Measurements from ENCODE around the gene IL13. TPM values are rescaled to one million over a fixed set of nuclear protein-coding genes. Genes with fewer than 3 reads are reported as not detected.

Gene IL13
- total RNA-seq, 2 donors from 2014 or later: 2.4 to 4.3 TPM

GRCh38 chr5:132644177-132644576, 13.8 kb upstream of the IL13 start:
- H3K27ac Mint-ChIP-seq: no peak overlapping the region
- H3K4me1 Mint-ChIP-seq: peaks cover 36% of the 10 kb centered on the region
- H3K4me3 Mint-ChIP-seq: no peak overlapping the region
- H3K9me3 Mint-ChIP-seq: peaks cover 15% of the 10 kb centered on the region
- no peak for ATAC-seq (replicated peaks)
- peaks cover 43% of the 10 kb centered on the region for H3K36me3 Mint-ChIP-seq (ENCODE audit: low read depth)
- H3K27me3 Mint-ChIP-seq: peaks cover 5% of the 10 kb centered on the region

GRCh38 chr5:132646583-132647266, 11.2 kb upstream of the IL13 start:
- Mint-ChIP-seq H3K27me3 (peaks cover 5% of the 10 kb centered on the region), H3K27ac (no peak overlapping the region), H3K4me3 (no peak overlapping the region), H3K9me3 (peaks cover 15% of the 10 kb centered on the region), H3K4me1 (peaks cover 15% of the 10 kb centered on the region), H3K36me3 (ENCODE audit: low read depth) (peaks cover 18% of the 10 kb centered on the region)
- ATAC-seq (replicated peaks): no peak

GRCh38 chr5:132647473-132647872, 10.5 kb upstream of the IL13 start:
- Mint-ChIP-seq H3K36me3 (ENCODE audit: low read depth) (peaks cover 10% of the 10 kb centered on the region), H3K27ac (no peak overlapping the region), H3K9me3 (peaks cover 15% of the 10 kb centered on the region), H3K4me3 (no peak overlapping the region), H3K27me3 (peaks cover 5% of the 10 kb centered on the region), H3K4me1 (peaks cover 13% of the 10 kb centered on the region)
- ATAC-seq (replicated peaks): no peak

DNA sequence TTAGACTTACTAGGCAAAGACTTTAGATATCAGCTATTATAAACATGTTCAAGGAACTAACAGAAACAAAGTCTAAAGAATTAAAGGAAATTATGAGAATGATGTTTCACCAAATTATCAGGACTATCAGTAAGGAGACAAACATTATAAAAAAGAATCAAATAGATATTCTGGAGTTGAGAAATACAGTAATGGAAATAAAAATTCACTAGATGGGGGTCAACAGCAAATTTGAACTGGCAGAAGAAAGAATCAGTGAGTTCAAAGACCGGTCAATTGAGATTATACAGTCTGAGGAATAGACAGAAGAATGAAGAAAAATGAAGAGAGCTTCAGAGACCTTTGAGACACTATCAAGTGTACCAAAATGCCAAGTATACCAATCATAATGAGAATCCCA, 9.6 kb upstream of the IL13 start:
- H3K27ac Mint-ChIP-seq: no peak overlapping the region
- no peak overlapping the region for H3K4me3 Mint-ChIP-seq
- H3K4me1 Mint-ChIP-seq: peaks cover 6% of the 10 kb centered on the region
- peaks cover 15% of the 10 kb centered on the region for H3K9me3 Mint-ChIP-seq
- H3K36me3 Mint-ChIP-seq (ENCODE audit: low read depth): peaks cover 2% of the 10 kb centered on the region
- peaks cover 5% of the 10 kb centered on the region for H3K27me3 Mint-ChIP-seq
- ATAC-seq (replicated peaks): no peak

DNA sequence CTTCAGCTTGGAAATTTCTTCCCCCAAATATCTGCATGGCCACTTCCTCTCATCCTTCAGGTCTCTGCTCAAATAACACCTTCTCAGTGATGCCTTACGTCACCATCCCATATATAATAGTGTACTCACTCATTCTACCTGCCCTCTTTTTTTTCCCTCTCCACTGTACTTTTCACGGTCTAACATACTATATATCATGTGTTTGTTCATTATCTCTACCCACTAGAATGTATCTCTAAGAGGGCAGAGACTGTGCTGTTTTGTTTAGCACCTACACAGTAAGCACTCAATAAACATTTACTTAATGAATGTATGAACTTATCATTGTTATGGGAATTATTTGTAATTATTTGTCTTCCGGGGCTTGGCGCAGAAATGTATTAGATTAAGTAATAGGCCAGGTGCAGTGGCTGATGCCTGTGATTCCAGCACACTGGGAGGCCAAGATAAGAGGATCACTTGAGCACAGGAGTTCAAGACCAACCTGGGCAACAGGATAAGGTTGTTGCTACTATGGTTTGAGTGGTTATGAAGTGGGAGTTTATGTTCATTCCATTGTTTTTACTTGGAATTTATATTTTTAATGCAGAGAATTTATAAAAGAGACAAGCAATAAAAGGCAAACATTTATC, 6.0 kb upstream of the IL13 start:
- Mint-ChIP-seq H3K36me3 (ENCODE audit: low read depth) (no peaks in the 10 kb centered on the region), H3K27me3 (peaks cover 24% of the 10 kb centered on the region), H3K4me1 (no peaks in the 10 kb centered on the region), H3K4me3 (no peak overlapping the region), H3K27ac (no peak overlapping the region), H3K9me3 (peaks cover 9% of the 10 kb centered on the region)
- no peak for ATAC-seq (replicated peaks)

GRCh38 chr5:132653716-132654115, 4.3 kb upstream of the IL13 start:
- H3K4me1 Mint-ChIP-seq: peaks cover 5% of the 10 kb centered on the region
- ATAC-seq (replicated peaks): no peak
- H3K4me3 Mint-ChIP-seq: no peak overlapping the region
- H3K27ac Mint-ChIP-seq: no peak overlapping the region
- peaks cover 22% of the 10 kb centered on the region for H3K27me3 Mint-ChIP-seq
- no peaks in the 10 kb centered on the region for H3K36me3 Mint-ChIP-seq (ENCODE audit: low read depth)
- H3K9me3 Mint-ChIP-seq: no peaks in the 10 kb centered on the region

- H3K9me3 Mint-ChIP-seq: no peaks in the 10 kb centered on the region
- peaks cover 22% of the 10 kb centered on the region for H3K27me3 Mint-ChIP-seq
- peaks cover 5% of the 10 kb centered on the region for H3K4me1 Mint-ChIP-seq
- H3K4me3 Mint-ChIP-seq: peak overlapping the region; percentile 56
- H3K36me3 Mint-ChIP-seq (ENCODE audit: low read depth): no peaks in the 10 kb centered on the region
- ATAC-seq (replicated peaks): peak; percentile 54
- no peak overlapping the region for H3K27ac Mint-ChIP-seq
Measured at GRCh38 chr5:132655821-132656773, 1.9 kb upstream of the IL13 start.

- Mint-ChIP-seq H3K4me1 (peaks cover 5% of the 10 kb centered on the region), H3K4me3 (peak overlapping the region; percentile 56), H3K9me3 (no peaks in the 10 kb centered on the region), H3K27ac (no peak overlapping the region), H3K36me3 (ENCODE audit: low read depth) (no peaks in the 10 kb centered on the region), H3K27me3 (peaks cover 22% of the 10 kb centered on the region)
- ATAC-seq (replicated peaks): no peak
Measured at GRCh38 chr5:132656774-132657355, 1.1 kb upstream of the IL13 start.

GRCh38 chr5:132658381-132659302, 669 bp downstream of the IL13 start:
- no peak overlapping the region for H3K27ac Mint-ChIP-seq

DNA sequence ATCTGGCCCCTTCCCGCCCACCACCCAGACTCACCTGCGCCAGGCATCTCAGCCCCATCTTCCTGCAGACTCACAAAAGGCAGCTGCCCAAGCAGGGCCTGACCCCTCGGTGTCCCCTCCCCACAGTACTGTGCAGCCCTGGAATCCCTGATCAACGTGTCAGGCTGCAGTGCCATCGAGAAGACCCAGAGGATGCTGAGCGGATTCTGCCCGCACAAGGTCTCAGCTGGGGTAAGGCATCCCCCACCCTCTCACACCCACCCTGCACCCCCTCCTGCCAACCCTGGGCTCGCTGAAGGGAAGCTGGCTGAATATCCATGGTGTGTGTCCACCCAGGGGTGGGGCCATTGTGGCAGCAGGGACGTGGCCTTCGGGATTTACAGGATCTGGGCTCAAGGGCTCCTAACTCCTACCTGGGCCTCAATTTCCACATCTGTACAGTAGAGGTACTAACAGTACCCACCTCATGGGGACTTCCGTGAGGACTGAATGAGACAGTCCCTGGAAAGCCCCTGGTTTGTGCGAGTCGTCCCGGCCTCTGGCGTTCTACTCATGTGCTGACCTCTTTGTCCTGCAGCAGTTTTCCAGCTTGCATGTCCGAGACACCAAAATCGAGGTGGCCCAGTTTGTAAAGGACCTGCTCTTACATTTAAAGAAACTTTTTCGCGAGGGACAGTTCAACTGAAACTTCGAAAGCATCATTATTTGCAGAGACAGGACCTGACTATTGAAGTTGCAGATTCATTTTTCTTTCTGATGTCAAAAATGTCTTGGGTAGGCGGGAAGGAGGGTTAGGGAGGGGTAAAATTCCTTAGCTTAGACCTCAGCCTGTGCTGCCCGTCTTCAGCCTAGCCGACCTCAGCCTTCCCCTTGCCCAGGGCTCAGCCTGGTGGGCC, 1.9 kb downstream of the IL13 start:
- Mint-ChIP-seq H3K36me3 (ENCODE audit: low read depth) (no peaks in the 10 kb centered on the region), H3K4me3 (peak overlapping the region; percentile 4), H3K9me3 (no peaks in the 10 kb centered on the region), H3K27me3 (peaks cover 10% of the 10 kb centered on the region), H3K27ac (no peak overlapping the region), H3K4me1 (peaks cover 18% of the 10 kb centered on the region)
- no peak for ATAC-seq (replicated peaks)

More at GRCh38 chr5:132658381-132659302, 669 bp downstream of the IL13 start:
- ATAC-seq (replicated peaks): no peak
- H3K9me3 Mint-ChIP-seq: no peaks in the 10 kb centered on the region
- H3K4me3 Mint-ChIP-seq: peak overlapping the region; percentile 56
- no peaks in the 10 kb centered on the region for H3K36me3 Mint-ChIP-seq (ENCODE audit: low read depth)
- peaks cover 13% of the 10 kb centered on the region for H3K4me1 Mint-ChIP-seq
- H3K27me3 Mint-ChIP-seq: peaks cover 19% of the 10 kb centered on the region

DNA sequence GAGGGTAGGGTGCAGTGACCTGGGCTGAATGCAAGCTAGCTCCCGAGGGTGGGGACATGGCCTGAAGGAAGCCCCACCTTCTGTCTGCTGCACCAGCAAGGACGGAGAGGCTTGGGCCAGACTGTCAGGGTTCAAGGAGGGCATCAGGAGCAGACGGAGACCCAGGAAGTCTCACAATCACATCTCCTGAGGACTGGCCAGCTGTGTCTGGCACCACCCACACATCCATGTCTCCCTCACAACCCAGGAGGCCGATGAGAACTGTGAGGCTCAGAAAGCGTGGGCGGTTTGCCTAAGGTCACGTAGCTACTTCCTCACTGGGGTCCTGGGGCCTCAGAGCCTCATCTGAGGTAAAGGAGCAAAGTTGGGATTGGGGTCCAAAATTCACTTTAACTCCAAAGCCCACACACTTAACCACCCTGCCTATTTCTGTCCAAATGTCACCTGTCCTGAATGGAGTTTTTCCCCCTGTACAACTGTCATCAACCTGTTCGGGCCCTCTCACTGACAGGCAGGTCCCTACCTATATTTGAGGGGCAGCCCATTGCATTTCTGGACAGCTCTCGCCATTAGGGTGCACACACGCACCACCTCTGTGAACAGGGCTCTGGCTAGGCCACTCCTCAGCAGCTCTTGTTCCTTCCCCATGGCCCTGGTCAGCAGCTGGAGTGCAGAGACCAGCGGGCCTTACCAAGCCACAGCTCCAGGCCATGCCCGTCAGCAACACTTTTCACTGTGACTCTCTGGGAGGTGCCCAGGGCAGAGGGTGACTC, 3.4 kb downstream of the IL13 start:
- Mint-ChIP-seq H3K4me1 (peaks cover 18% of the 10 kb centered on the region), H3K9me3 (no peaks in the 10 kb centered on the region), H3K27me3 (peaks cover 8% of the 10 kb centered on the region), H3K36me3 (ENCODE audit: low read depth) (no peaks in the 10 kb centered on the region), H3K4me3 (no peak overlapping the region), H3K27ac (no peak overlapping the region)
- no peak for ATAC-seq (replicated peaks)

DNA sequence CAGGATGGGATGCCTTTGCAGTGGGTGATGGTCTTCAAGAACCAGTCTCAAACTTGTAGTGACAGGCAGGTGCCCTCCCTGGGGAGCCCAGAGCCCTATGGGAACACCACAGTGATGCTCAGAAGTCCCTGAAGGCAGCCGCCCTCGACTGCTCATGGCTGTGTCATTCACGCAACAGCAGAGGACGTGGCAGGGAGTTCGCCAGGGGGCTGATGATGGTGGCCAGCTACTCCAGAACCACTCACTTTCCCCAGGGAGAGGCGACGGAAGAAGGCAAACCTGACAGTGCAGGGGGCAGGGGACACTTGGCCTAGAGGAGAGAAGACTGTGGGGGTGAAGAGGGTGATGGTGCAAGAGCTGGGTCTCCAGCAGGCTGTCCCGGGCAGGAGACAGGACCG, 4.0 kb downstream of the IL13 start:
- Mint-ChIP-seq H3K36me3 (ENCODE audit: low read depth) (no peaks in the 10 kb centered on the region), H3K27me3 (peaks cover 4% of the 10 kb centered on the region), H3K4me3 (no peak overlapping the region), H3K27ac (no peak overlapping the region), H3K4me1 (peaks cover 19% of the 10 kb centered on the region), H3K9me3 (no peaks in the 10 kb centered on the region)
- ATAC-seq (replicated peaks): no peak
